NCI-H226 (cell line): ENCODE data around the gene MAML2.
A peak's percentile ranks its signal among the peaks of the same experiment; 100 is the strongest.

Experiments
- DNase-seq: peaks from one replicate; pipeline ENCODE4 v3.0.0-alpha.2; 2015

MAML2 gene

GRCh38 chr11:96114178-96115064 is 228.6 kb downstream of the MAML2 start:
- no peak for DNase-seq

GRCh38 chr11:96113193-96113681 is 229.8 kb downstream of the MAML2 start:
- DNase-seq, result no peak

DNA sequence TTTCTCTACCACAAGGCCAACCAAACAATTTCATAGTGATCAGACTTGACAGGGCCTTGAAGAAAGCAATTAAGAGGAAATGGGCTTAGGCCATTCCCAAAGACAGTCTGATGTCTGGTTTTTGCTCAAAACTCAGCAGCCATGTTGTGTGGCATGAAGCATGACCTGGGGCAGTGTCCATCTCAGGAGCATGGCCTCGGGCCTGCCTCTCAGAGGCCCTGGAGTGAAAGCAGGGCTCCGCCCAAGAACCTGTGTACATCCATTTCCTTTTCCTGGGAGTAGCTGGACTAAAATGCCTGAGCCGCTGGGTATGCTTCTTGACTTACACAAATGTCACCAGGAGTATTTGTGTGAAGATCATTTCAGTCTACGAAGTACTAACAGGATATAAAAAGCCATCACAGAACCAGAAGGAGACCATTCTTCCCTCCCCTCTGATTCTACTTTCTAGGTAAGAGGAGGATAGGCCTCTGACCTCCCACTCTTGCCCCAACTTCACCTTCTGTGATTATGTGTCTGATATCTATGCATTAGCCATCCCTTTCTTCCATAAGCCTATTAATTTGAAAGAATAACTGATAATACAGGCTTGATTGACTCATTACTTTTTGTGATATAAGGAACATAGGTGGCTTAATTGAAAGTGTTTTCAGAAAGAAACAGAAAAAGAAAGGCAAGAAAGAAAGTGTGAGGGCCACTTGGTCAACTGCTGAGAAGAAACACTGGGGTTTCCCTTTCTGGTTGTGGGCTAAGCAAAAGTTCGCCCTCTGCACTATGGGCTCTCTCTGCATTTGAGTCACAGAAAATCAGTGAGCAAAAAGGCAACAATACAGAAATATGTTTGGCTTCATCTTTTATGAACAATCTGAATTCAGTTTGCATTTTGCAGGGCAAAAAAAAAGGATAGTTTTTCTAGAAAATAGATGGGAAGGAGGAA is 230.5 kb downstream of the MAML2 start:
- DNase-seq, result no peak

DNA sequence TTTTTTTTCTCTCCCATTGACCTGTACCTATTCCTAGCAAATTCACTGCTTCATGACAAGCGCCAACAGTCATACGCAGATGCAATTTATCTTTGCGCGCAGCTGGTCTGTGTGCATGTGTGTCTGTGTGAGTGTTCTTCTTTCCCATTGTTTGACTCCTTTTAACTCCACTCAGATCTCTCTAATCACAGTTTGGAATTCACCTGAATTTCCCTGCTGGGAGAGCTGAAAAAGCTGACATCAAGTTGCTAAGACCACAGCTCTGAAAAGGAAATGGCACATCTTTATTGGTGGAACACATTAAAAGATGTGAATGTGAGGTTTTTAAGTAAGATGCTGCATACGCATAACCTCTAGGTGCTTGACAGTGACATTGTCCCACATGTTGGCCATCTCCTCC is 231.7 kb downstream of the MAML2 start:
- no peak for DNase-seq

- no peak for DNase-seq
Measured at GRCh38 chr11:96110302-96110701, 232.7 kb downstream of the MAML2 start.

DNA sequence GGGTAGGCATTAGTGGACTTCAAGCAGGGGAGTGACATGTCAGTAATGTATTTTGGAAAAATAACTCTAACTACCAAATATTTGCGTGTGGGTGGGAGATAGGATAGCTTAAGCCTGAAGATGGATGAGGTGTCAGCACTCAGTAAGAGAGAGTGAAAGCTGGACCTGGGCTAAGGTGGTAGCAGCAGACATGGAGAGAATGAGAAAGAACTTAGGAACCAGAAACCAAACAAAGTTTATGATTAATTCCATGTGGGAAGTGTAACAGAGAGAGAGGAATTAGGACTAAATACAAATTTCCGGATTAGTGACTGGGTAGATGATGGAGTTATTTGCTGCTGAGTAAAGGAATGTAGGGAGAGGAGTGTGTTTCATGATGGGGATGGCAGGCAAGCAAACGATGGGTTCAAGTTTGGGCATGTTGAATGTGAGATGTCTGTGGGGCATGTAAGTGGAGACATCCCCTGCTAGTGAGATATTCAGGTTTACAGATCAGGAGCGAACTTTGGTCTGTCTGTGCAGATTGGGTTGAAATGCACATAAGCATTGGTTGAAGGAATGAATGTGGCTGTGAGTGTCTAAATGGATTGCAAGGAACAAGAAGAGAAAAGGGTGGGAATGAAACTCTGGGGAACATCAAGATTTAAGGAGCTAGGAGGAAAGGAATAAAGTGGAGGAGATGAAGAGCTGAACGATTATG is 233.5 kb downstream of the MAML2 start:
- no peak for DNase-seq

DNA sequence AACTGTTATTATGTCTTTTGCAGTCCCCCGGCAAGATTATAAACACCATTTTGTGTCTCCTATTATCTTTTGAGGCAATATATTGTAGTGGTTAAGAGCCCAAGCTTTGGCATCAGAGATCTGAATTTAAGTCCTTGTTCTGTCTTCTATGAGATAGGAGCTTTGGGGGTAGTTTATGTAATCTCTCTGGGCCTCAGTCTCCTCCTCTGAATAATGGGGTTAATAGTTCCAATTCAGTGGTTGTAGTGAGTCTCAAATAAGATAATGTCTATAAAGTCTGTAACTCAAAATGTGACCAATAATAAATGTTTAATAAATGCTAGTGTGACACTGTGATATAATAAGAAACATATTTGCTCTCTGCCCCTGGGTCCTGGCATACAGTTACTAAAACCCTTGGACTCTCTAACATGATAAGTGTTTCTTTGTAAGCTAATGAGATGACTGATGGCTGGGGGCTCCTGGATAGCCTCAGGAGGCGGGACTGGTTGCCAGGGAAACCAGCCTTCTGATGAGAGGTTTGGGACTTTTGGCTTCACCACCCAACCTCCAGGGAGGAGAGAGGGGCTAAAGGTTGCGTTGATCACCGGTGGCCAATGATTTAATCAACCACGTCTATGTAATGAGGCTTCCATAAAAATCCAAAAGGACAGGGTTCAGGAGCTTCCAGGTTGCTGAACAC is 235.7 kb downstream of the MAML2 start:
- DNase-seq, result no peak

DNA sequence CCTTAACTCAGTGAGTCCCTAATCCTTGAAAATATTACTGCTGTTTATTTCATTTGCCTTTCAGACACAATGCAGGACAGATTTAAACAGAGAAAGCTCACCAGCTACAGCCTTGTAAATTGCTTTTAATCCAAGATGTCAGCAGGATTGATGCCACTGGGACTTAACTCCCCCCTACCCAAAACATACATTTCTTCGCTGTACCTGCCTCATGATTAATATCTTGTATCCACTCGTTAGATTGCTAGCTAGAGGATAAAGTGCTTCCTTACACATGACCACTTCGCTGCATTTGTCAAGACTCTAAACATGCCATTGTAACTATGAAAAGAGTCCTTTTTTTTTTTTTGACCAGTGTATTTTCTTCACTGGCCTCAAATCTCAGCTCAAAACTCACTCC is 236.3 kb downstream of the MAML2 start:
- DNase-seq, result no peak

GRCh38 chr11:96105944-96106343 is 237.1 kb downstream of the MAML2 start:
- no peak for DNase-seq

DNA sequence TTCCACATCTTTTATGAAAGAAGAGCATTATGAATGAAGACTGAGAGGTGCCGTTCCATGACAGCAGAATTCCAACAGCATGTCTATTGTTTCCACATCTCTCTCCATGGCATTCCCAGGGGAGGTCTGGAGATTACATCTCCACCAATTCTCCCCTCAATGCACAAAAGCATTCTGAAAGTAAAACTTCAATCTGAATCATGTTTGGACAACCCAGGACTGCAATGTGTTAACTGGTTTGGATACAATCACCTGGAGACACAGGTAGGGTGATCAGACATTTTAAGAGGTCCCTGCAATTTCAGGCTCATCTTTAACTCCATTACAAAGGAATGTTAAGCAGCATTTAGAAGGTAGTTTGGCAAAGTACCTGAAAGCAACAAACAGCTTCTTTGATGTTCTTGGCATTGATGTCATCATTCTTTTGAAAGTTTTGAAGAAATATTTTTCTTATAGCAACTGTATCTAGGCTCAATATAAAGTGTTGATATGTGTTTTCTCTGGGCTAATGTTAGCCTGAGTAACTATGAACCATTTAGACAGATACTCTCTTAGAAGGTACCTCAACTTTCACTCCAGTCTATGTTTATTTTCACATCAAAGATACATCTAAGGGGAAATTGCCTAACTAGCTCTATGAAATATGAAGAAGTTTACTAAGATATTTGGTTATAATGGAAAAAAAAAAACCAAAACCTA is 237.6 kb downstream of the MAML2 start:
- peak; percentile 28 for DNase-seq

- peak; percentile 24 for DNase-seq
Measured at GRCh38 chr11:96104496-96104895, 238.5 kb downstream of the MAML2 start.

DNA sequence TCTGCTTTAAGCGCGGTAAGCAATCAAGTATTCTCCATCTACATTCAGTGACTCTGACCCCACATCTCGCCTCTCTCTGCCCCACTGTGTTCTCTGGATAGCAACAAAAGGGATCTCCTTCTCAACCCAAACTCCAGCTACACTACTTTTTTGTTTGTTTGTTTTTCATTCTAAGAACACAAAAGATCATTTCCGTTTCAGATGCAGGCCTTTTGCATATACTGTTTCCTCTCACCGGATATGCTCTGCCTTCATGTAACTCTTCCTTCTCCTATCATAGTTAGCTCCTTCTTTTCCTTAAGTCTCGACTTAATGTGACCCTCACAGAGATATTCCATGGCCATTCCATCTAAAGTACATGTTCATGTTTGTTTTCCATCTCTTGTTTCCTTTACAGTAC is 239.3 kb downstream of the MAML2 start:
- DNase-seq, result no peak

DNA sequence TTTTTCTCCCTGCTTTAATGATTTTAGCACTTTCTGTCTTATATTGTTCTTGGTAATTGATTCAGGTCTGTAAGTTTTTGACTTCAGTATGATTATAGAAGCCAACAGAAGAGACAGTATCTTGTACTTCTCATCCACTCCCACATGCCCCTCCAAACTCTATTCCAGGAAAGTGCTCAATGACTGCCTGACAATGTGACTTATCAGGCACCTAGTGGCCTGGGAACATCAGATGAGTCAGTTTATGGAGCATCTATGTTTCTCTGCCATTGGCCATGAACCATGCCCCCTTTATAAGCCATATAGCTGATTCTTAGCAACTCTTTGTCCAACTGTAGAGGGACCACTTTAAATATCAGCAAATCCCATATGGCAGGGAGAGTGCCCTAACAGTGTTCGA is 239.9 kb downstream of the MAML2 start:
- no peak for DNase-seq

DNA sequence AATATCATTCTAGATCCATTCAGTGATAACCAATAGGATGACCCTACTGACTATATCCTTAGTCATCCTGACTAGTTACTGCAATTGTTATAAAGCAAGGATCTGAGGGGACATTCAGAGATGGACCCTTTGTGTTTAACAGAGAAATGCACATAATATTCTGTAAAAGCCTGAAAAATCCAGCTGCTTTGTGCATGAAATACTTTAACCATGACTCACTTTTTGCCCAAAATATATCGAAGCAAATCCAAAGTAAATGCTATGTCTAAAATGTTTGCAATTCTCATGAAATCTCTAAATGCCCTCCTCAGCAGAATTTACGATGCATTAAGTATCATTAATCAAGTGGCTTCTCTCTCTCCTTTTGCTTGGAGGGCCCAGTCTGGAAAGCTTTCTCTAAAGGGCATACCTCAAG is 240.3 kb downstream of the MAML2 start:
- DNase-seq, result peak; percentile 41

DNA sequence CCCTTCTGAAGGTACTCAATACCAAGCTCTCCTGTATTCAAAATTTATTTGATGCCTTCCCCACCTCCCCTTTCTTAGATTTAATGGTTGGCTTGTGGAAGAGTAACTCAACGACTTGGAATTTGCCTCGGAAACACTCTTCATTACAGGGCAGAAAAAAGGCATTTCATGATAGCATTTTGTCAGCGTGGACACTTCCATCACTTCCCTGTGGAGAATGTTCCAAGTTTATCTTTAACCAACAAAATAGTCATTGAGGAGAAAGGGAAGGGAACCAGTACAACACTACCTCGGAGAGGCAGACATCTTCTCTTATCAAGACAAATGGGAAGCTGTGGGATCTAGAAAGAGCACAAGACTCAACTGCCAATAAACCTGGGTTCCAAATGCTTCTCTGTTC is 241.8 kb downstream of the MAML2 start:
- DNase-seq, result no peak

DNA sequence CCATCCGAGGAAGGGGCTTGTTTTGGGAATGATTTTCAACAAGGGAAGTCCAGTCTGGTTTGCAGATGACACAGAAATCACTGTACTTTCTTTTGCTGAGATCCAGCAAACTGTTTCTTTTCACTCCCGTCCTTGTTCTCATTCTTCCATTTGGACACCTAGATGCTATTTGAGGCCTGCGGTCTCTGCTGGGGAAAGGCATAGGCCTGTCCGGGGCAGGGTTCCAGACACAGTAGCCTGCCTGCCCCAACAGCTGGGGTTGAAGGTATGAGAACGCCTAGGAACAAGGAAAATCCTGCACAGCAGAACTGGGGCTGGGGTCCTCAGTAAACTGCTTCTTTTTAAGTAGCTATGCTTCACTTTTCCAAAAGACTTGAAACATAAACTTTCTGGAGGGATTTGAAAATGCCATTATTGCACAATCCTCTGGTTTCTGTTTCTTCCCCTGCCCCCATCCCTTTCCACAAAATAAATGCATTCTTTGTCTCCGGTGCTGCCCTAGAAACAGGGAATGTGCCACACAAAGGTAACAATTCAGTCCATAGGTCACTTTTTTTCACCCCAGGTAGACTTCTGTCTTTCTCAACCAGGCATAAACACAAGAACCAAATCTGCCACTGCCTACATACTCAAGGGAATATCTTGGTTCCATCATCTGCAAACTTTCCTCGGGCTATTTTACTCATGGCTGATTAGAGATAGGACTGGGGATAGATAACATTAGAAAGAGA is 244.3 kb downstream of the MAML2 start:
- DNase-seq, result peak; percentile 72

GRCh38 chr11:96097844-96098421 is 245.1 kb downstream of the MAML2 start:
- peak; percentile 65 for DNase-seq

GRCh38 chr11:96096360-96096759 is 246.6 kb downstream of the MAML2 start:
- DNase-seq, result no peak

DNA sequence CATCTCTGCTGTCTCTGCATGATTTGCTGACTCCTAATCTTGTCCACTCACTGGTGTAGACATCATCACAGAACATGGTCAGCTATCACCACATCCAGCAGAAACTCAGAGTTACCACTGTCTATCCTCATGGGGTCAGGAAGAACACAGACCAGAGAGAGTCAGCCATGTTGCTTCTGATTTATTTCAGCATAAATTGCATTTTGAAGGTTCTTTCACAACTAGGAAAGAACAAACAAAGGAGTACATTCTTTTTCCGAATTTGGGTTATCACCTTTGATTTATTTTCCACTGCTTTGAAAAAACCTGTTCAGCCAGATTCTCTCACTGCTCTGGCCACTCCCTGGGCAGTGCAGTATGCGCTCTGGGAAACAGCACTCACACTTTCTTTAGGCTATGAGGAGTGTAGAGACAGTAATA is 247.1 kb downstream of the MAML2 start:
- DNase-seq, result no peak

- no peak for DNase-seq
Measured at GRCh38 chr11:96094156-96094555, 248.8 kb downstream of the MAML2 start.

- DNase-seq, result no peak
Measured at GRCh38 chr11:96092511-96092910, 250.5 kb downstream of the MAML2 start.
